Mammary epithelial cell (primary cell): Measurements from ENCODE around the gene AEBP1.

Source experiments
- EZH2 ChIP-seq: IDR thresholded peaks from 2 replicates; pipeline ENCODE4 v1.6.1; 2012; ENCODE audit warnings: low read length, inconsistent platforms, borderline replicate concordance
- TF ChIP-seq, protein P1 (sequence below), 2 donors: IDR thresholded peaks in 1 of 2; conservative IDR thresholded peaks in 1 of 2; 2 replicates each; pipeline ENCODE4 v1.5.1; 2011 to 2012; ENCODE audit warnings: inconsistent platforms in 2 of 2, low read length in 2 of 2, mild to moderate bottlenecking in 2 of 2, control low read depth in 1 of 2, low read depth in 1 of 2; ENCODE audit not compliant: insufficient read depth in 1 of 2; ENCODE audit errors: extremely low read depth in 1 of 2

GRCh38 chr7:44162785-44163395, 58.7 kb downstream of the AEBP1 start:
- TF ChIP-seq EZH2, result no peak
- TF ChIP-seq, protein P1, sequence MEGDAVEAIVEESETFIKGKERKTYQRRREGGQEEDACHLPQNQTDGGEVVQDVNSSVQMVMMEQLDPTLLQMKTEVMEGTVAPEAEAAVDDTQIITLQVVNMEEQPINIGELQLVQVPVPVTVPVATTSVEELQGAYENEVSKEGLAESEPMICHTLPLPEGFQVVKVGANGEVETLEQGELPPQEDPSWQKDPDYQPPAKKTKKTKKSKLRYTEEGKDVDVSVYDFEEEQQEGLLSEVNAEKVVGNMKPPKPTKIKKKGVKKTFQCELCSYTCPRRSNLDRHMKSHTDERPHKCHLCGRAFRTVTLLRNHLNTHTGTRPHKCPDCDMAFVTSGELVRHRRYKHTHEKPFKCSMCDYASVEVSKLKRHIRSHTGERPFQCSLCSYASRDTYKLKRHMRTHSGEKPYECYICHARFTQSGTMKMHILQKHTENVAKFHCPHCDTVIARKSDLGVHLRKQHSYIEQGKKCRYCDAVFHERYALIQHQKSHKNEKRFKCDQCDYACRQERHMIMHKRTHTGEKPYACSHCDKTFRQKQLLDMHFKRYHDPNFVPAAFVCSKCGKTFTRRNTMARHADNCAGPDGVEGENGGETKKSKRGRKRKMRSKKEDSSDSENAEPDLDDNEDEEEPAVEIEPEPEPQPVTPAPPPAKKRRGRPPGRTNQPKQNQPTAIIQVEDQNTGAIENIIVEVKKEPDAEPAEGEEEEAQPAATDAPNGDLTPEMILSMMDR (conservative IDR thresholded peaks at IDR 0.05 in 1 of 2, IDR thresholded peaks at IDR 0.05 in 1 of 2; ENCODE audit: extremely low read depth in 1 of 2, insufficient read depth in 1 of 2, low read depth in 1 of 2, low read length in 2 of 2), result no peak
